ENCODE measurements around the gene SEPTIN8.
A peak's percentile ranks its signal among the peaks of the same experiment; 100 is the strongest.
"Not testable (repeated sequence)": the region's sequence is repeated elsewhere in the genome, so short reads cannot be mapped to it uniquely, and the experiment has no call there.

Gene SEPTIN8

DNA sequence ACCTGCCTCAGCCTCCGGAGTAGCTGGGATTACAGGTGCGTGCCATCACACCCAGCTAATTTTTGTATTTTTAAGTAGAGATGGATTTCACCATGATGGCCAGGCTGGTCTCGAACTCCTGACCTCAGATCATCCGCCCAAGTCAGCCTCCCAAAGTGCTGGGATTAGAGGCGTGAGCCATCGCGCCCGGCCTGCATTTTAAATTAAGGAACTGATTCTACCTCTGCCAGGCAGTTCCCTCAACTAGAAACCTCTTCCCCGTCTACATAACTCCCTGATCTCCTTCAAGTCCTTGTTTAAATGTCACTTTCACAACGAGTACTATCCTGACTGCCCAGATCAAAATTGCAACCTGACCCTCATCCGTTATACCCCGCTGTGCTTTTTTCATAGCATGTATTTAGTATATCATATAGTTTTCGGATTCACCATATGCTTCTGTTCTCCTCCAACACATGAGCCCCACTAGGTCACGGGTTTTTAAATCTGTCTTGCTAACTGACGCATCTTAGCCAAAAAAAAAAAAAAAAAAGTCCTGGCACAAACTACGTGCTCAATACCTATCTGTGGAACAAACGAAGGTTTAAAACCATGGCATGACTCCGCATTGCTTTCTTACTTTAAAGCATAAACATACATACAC, 35.2 kb upstream of the SEPTIN8 start:
- no peak for DNase-seq (ENCODE audit: low spot score)

DNA sequence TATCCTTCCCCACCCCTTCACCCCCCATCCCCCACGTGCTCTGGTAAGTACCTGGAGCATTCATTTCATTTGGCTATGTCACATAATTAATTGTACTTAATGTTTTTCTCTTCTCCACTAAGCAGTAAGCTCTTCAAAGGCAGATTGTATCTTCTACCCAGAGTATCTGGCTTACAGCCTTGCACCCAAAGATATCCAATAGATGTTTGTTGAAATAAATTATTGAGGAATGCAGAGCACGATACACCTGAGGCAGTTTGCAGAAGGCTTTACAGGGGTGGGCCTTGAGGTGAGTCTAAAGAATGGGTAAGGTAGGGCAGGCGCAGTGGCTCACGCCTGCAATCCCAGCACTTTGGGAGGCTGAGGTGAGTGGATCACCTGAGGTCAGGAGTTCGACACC, 33.6 kb upstream of the SEPTIN8 start:
- DNase-seq (ENCODE audit: low spot score), result no peak

DNA sequence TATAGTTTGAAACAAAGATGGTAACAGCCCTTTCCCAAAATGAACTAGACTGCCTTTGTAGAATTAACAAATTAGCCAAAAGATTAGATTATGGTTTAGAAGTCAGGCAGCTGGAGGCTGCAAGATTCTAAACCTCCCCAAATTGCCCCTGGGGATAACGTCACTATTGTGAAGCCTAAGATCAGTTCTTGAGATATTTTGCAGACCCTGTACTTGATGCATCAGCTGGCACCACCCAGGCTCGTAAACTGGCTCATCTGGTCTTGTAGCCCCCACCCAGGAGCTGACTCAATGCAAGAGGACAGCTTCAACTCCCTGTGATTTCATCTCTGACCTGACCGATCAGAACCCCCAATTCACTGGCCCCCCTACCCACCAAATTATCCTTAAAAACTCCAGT, 31.8 kb upstream of the SEPTIN8 start:
- no peak for DNase-seq (ENCODE audit: low spot score)

DNA sequence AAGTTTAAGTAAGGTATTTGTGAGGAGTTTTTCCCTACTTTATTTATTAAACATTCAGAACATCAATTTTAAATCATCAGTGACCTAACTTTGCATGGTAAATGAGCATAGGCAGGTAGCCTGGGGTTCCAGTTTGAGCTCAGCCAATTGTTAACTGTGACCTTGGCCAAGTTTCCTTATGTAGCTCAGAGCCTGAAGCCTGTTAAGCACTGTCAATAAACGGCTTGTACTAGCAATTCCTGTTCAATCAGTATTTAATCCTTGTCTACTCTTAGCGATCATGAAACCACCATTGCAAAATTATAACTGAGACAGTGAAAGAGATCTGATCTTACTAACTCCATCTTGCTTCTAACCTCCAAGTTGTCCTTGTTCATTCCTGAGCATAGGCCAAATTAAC, 31.4 kb upstream of the SEPTIN8 start:
- DNase-seq (ENCODE audit: low spot score), result no peak

DNA sequence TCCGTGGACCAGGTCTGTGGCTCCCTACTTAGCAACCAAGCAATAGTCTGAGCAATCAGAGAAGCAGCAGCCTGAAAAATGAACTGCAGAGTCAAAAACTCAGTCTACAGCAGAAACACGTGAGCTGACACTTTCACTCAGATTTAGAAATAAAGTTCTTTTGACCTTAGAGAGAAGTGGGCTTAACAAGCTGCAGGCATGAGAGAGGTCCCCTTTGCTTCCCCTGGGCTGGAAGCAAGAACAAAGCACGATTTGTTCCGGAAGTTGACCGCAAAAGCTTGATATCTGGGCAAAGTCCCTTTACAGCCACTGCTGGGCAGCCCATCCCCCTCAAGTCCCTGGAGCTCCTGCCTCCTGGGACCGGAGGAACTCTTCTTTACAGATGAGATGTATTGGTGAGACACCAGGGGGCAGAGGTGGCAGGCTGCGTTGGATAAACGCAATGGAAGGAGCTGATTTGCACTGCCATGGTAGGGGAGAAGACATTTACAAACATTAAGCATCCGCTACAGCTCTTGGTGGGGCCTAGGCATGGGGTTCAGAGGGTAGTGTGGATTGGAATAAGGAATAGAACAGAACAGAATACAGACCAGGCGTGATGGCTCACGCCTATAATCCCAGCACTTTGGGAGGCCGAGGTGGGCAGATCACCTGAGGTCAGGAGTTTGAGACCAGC, 30.3 kb upstream of the SEPTIN8 start:
- DNase-seq (ENCODE audit: low spot score), result peak; percentile 66

DNA sequence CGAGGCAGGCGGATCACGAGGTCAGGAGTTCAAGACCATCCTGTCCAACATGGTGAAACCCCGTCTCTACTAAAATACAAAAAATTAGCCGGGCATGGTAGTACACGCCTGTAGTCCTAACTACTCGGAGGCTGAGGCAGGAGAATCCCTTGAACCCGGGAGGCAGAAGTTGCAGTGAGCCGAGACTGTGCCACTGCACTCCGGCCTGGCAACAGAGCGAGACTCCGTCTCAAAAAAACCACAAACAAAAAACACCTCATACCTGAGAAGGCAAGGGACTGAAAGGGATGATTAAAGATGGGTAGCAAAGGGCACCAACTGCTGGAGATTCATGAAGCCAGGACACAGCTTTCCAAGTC, 29.7 kb upstream of the SEPTIN8 start:
- not testable (repeated sequence) for DNase-seq (ENCODE audit: low spot score)

DNA sequence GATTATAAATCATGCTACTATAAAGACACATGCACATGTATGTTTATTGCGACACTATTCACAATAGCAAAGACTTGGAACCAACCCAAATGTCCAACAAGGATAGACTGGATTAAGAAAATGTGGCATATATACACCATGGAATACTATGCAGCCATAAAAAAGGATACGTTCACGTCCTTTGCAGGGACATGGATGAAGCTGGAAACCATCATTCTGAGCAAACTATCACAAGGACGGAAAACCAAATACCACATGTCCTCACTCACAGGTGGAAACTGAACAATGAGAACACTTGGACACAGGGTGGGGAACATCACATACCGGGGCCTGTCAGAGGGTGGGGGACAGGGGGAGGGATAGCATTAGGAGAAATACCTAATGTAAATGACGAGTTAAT, 28.8 kb upstream of the SEPTIN8 start:
- DNase-seq (ENCODE audit: low spot score), result not testable (repeated sequence)

DNA sequence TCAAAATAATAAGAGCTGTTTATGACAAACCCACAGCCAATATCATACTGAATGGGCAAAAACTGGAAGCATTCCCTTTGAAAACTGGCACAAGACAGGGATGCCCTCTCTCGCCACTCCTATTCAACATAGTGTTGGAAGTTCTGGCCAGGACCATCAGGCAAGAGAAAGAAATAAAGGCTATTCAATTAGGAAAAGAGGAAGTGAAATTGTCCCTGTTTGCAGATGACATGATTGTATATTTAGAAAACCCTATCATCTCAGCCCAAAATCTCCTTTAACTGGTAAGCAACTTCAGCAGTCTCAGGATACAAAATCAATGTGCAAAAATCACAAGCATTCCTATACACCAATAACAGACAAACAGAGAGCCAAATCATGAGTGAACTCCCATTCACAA, 27.2 kb upstream of the SEPTIN8 start:
- DNase-seq (ENCODE audit: low spot score), result not testable (repeated sequence)

DNA sequence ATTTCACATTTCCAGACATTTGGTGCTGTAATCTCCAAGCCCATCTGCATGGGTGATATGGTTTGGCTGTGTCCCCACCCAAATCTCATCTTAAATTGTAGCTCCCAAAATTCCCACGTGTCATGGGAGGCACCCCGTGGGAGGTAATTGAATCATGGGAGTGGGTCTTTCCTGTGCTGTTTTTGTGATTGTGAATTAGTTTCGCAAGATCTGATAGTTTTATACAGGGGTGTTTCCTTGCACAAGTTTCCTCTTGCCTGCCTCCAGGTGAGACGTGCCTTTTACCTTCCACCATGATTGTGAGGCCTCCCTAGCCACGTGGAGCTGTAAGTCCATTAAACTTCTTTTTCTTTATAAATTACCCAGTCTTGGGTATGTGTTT, 25.6 kb upstream of the SEPTIN8 start:
- not testable (repeated sequence) for DNase-seq (ENCODE audit: low spot score)

DNA sequence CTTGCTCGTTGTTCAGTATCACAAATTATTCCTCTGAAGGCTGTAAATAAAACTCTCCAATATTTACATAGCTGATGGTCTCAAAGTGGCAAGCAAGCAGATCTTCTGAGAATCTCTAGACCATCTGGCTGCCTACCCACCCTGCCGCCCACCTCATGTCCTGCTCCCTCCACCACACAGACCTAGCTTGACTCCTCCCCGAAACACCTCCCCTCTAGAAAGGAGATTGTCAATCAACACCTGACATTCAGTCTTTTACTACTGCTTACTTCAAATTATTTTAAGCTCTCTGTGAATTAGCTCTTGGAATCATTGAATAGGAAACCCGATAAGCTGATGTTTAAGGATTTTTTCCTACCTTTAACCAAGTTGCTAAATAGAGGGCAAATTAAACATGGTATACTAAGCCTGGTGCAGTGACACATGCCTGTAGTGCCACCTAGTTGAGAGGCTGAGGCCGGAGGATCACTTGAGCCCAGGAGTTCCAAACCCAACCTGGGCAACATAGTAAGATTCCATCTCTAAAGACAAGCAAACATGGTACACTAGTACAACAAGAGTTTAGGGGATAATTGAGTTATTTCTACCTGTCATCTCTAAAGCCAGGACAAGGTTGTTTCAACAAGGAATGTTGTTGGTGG, 25.1 kb upstream of the SEPTIN8 start:
- no peak for DNase-seq (ENCODE audit: low spot score)

DNA sequence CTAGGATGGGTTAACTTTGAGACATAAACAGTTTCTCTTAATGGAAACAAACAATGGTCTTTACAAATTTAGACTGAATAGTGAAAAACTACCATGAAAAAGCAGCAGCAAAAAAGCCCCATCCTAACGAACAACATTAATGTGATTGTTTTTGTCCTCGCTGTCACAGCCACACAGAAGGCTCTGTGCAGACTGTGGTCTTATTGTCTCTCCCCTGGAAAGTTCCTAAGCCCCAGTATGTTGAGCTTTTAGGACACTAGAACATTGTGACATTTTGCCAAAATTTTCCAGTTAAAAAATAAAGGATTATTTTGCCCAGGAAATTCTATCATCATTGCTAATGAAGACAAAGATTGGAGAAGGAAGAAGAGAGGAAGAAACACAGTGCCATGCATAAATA, 23.5 kb upstream of the SEPTIN8 start:
- DNase-seq (ENCODE audit: low spot score), result no peak

DNA sequence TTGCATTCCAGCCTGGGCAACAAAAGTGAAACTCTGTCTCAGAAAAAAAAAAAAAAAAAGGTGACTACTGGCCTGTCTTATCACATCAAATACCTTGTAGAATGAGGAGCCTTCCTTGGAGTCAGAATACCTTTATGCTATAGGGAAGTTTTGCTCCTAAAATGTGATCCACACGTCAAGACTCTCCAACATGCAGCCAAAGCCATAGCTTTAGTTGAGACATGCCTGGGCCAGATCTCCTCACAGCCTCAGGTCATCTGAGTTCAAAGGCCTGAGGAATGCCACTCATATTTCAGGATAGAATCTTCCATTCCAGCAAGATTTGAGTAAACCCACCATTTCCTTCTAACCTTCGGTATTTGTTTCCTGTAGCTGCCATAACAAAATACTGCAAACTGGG, 22.4 kb upstream of the SEPTIN8 start:
- no peak for DNase-seq (ENCODE audit: low spot score)

DNA sequence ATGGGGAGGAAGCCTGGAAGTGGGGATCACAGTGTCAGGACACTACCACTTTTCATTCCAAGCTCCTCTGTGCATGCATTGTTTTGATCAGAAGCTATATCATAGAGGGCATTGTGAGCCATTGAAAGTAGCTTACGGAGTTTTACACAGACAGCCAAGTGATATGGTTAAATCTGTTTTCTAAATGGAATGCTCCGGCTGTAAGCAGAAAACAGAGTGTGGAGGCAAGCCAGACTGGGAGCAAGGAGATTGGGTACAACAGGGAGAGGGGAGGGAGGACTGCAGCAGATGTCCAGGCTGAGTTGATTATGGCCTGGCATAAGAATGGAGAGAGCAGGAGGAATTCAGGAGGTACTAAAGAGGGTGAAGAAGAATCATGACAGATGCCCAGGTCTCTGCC, 20.6 kb upstream of the SEPTIN8 start:
- DNase-seq (ENCODE audit: low spot score), result no peak

DNA sequence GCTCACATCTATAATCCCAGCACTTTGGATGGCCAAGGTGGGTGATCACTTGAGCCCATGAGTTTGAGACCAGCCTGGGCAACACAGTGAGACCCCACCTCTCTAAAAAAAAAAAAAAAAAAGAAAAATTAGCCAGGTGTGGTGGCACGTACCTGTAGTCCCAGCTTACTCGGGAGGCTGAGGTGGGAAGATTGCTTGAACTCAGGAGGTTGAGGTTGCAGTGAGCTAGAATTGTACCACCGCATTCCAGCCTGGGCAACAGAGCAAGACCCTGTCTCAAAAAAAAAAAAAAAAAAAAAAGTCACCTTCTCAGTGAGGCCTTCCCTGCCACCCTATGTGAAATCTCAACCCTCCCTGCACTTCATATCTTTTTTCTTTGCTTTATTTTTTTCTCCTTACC, 14.0 kb upstream of the SEPTIN8 start:
- DNase-seq (ENCODE audit: low spot score), result no peak

DNA sequence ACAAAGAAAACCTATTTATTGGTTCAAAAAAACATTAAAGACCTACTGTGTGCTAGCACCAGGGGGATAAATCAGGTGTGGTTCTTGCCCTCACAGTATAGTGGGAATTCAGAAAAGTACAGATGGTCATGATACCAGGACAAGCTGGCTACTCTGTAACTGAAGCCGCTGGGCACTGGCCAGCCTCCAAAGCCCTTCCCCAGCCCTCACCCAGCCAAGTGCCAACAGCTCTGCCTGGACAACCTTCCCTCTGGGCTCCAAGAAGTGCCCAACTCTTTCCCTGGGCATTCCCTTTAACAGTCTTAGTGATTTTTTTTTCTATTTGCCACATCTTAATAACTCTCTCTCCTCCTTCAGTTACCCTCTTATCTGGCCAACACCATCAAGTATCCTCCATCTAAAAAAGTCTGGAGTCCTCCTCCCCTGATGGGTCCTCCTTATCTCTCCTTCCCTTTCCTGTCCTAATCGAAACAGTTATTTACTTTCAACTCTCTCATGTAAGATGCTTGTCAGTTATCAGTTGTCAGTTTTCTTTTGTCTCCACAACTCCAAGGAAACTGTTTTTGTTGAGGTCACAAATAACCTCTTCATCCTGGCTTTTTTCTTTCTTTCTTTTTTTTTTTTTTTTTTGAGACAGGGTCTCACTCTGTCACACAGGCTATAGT, 13.3 kb upstream of the SEPTIN8 start:
- DNase-seq (ENCODE audit: low spot score), result no peak

DNA sequence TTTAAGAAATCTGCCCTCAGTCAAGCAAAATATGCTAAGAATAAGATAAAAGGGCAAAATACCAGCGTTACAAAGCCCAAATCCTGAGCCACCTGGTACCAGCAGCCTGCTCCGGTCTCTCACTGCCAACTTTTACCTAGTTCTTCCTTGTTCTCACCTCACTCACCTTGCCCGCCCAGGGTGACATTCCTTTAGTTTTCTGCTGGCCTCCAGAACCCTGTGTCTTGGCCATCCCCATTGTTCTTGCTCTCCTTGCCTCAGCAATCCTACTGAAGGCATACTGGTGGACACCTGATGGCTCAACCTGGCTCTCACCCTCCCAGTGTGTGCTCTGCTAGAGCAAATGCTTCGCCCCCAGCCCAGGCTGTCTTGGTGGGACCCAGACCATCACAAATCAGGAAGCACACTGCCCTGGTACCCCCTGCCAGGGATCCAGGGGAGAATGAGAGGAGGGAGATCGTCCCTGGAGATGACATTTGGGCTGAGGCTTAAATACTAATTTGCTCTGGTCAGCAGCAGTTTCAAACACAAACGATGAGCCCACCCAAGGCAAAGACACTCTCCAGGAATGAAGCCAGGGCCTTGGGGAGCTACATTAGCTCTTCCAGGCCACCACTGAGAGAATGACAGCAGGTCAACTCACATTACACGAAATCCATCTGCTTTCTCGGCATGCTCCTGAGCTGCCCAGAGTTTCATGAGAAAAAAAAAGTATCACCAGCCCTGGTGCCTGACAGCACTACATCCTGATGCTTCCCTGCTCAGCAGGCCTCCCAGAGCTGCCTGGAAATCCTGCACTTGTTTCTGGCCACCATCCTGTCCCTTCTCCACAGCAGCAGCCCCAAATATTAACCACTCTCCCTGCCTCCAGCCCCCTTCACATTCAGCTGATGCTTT, 12.2 kb upstream of the SEPTIN8 start:
- DNase-seq (ENCODE audit: low spot score), result no peak

DNA sequence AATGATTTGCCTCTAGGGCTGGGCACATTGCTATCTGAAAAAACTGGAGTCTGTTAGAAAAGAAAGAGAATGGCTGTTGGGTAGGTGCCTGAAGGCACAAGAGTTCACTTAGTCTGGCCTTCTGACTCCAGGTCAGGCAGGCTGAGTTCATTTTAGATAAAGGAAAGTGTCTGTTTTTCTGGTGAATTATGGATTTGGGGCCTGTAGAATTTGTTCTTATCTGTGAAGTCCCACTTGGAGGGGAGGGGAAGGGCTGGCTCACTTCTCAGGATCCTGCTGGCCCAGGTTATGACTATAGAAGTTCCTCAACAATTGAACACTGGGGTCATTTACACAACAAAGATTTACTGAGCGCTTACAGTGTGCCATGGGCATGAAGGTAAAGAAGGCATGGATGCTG, 11.5 kb upstream of the SEPTIN8 start:
- no peak for DNase-seq (ENCODE audit: low spot score)

DNA sequence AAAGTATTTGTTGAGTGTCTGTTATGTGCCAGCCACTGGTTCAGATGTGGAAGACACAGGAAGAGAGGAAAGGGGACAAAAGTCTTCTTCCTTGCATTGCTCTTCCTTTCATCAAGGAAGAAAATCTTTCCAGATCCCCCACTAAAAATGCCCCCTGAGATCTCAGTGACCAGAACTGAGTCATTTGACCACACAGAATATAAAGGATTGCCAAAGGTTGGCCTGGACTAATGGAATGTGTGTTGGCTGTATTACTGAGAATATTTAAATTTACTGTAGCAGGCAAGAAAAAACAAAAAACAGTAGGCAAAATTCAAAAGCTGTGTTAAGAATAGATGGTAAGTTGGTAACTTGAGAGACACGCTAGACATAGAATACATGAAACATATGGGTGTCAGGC, 10.0 kb upstream of the SEPTIN8 start:
- DNase-seq (ENCODE audit: low spot score), result no peak

DNA sequence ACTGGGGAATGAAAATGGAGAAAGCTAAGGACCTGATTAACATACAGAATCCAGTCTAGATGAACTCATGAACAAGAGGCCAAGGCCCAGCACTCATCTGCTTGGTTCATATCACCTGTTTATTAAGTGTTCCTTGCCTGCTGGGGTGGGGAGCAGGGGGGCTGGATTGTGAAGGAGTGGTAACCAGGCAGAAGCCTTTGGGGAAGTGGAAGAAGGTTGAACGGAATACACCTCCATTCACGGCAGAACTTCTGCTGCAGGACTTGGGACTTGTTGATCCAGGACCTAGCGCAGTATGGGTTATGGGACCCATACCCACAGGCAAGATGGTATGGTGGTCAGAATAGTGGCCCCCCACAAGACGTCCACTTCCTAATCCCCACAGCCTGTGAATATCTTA, 8.8 kb upstream of the SEPTIN8 start:
- no peak for DNase-seq (ENCODE audit: low spot score)

DNA sequence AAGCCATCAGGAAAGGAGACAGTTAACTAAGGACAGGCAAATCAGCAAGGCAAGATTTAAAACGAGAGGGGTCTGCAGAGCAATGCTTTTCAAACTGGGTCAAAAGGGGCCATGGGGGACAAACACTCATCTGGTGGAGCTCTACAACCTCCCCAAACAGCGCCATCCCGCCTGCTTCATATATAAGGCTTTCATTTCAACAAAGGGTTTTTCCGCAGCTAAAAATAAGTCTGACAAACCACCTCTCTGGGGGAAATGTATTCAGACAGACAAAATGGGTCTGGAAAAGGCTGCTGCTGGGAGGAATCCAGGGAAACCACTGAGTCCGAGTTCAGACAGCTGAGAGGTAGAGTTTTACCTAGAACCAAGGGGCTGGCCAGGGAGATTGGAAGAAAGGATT, 8.3 kb upstream of the SEPTIN8 start:
- no peak for DNase-seq (ENCODE audit: low spot score)

DNA sequence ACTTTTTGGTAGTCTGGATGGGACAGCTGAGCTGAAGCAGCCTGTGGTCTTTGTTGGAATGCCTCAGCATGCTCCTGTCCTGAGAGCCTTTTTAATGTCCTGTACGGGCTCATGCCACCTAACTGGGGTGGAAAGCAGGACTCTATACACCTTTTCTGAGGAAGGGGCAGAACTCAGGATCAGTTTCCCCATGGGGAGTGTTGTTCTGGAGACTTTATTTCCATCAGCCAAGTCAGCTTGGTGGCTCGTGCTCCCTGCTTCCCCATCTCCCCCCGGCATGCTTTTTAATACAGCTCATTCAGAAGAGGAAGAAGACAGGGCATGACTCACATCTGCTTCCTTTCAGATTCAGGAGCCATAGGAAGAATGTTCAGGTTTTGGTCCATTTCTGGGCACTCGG, 5.1 kb upstream of the SEPTIN8 start:
- no peak for DNase-seq (ENCODE audit: low spot score)

DNA sequence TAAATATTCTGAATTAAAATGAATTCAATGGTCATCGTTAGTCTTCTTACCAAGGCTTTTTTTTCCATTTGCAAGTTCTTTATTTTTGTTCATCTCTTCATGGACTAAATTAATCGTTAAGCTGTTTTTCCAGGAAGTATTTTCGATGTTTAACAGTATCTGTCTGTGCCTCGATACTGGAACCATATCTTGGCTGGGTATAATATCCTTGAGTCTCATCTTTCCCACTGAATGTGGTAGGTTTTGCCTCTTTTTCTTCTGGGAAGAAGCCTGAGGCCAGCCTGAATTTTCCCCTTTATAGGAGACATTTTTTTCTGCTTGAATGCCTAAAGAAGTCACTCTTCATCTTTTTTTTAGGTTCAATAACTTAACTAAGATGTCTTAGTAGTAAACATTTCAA, 4.0 kb upstream of the SEPTIN8 start:
- no peak for DNase-seq (ENCODE audit: low spot score)

Data from iPS-NIHi11 (cell line).